Measurements from ENCODE around the gene CIPC. TPM values are rescaled to one million over a fixed set of nuclear protein-coding genes. Genes with fewer than 3 reads are reported as not detected.

The CIPC gene
- total and polyA plus RNA-seq, 9 of the 15 experiments (the other 6 are each of a cell fraction or from before 2014, with no cell fraction given) = 5.0 to 16.9 (median 10.7) TPM

Other genes starting within 250 kb of the CIPC start
- gene IRF2BPL, start 69.5 kb upstream of the CIPC start, total RNA-seq (2014; rRNA removed) = 14.4 and 18.2 TPM in 2 replicates
- 2.4 and 2.5 TPM in 2 replicates for gene IRF2BPL, start 69.5 kb upstream of the CIPC start, total RNA-seq (2014; rRNA removed; fragmentation: Illumina TruSeq; extraction: Trizol)
- gene IRF2BPL, start 69.5 kb upstream of the CIPC start, total RNA-seq (2015; rRNA removed; fragmentation: Illumina TruSeq; extraction: Trizol) = 4.2 and 5.1 TPM in 2 replicates
- 21.6 and 22.1 TPM in 2 replicates for gene IRF2BPL, start 69.5 kb upstream of the CIPC start, total RNA-seq (2021)
- 1.3 and 2.8 TPM in 2 replicates for gene IRF2BPL, start 69.5 kb upstream of the CIPC start, polyA plus RNA-seq (2011; rRNA removed)
- 2.5 and 3.6 TPM in 2 replicates for gene IRF2BPL, start 69.5 kb upstream of the CIPC start, polyA plus RNA-seq (2014; fragmentation: Illumina TruSeq; extraction: Trizol)
- gene IRF2BPL, start 69.5 kb upstream of the CIPC start, polyA plus RNA-seq (2014; fragmentation: Nextera tagmentation; extraction: Ambion mirVana) = under 1 TPM; 0.52 to 0.75 TPM
- gene IRF2BPL, start 69.5 kb upstream of the CIPC start, polyA plus RNA-seq (2014; rRNA removed) = 6.5 and 6.9 TPM in 2 replicates
- not detected in 2 replicates for gene ZDHHC22, start 43.5 kb downstream of the CIPC start, total RNA-seq (2014; rRNA removed)
- not detected in 2 replicates for gene ZDHHC22, start 43.5 kb downstream of the CIPC start, total RNA-seq (2014; rRNA removed; fragmentation: Illumina TruSeq; extraction: Trizol)
- not detected in 2 replicates for gene ZDHHC22, start 43.5 kb downstream of the CIPC start, total RNA-seq (2015; rRNA removed; fragmentation: Illumina TruSeq; extraction: Trizol)
- not detected in 2 replicates for gene ZDHHC22, start 43.5 kb downstream of the CIPC start, total RNA-seq (2021)
- gene ZDHHC22, start 43.5 kb downstream of the CIPC start, polyA plus RNA-seq (2011; rRNA removed) = not detected in 2 replicates
- gene ZDHHC22, start 43.5 kb downstream of the CIPC start, polyA plus RNA-seq (2014; fragmentation: Illumina TruSeq; extraction: Trizol) = not detected in 2 replicates
- gene ZDHHC22, start 43.5 kb downstream of the CIPC start, polyA plus RNA-seq (2014; fragmentation: Nextera tagmentation; extraction: Ambion mirVana) = not detected
- gene ZDHHC22, start 43.5 kb downstream of the CIPC start, polyA plus RNA-seq (2014; rRNA removed) = not detected in 2 replicates
- not detected in 2 replicates for gene TMEM63C, start 83.5 kb downstream of the CIPC start, total RNA-seq (2014; rRNA removed)
- not detected in 2 replicates for gene TMEM63C, start 83.5 kb downstream of the CIPC start, total RNA-seq (2014; rRNA removed; fragmentation: Illumina TruSeq; extraction: Trizol)
- gene TMEM63C, start 83.5 kb downstream of the CIPC start, total RNA-seq (2015; rRNA removed; fragmentation: Illumina TruSeq; extraction: Trizol) = 0.57 TPM in 1 of 2 replicates, not detected in the other
- not detected in 2 replicates for gene TMEM63C, start 83.5 kb downstream of the CIPC start, total RNA-seq (2021)
- 0.07 and 0.14 TPM in 2 replicates for gene TMEM63C, start 83.5 kb downstream of the CIPC start, polyA plus RNA-seq (2011; rRNA removed)
- not detected in 2 replicates for gene TMEM63C, start 83.5 kb downstream of the CIPC start, polyA plus RNA-seq (2014; fragmentation: Illumina TruSeq; extraction: Trizol)
- not detected for gene TMEM63C, start 83.5 kb downstream of the CIPC start, polyA plus RNA-seq (2014; fragmentation: Nextera tagmentation; extraction: Ambion mirVana)
- gene TMEM63C, start 83.5 kb downstream of the CIPC start, polyA plus RNA-seq (2014; rRNA removed) = not detected in 2 replicates
- not detected in 2 replicates for gene NGB, start 172.9 kb downstream of the CIPC start, total RNA-seq (2014; rRNA removed)
- gene NGB, start 172.9 kb downstream of the CIPC start, total RNA-seq (2014; rRNA removed; fragmentation: Illumina TruSeq; extraction: Trizol) = not detected in 2 replicates
- gene NGB, start 172.9 kb downstream of the CIPC start, total RNA-seq (2015; rRNA removed; fragmentation: Illumina TruSeq; extraction: Trizol) = not detected in 2 replicates
- not detected in 2 replicates for gene NGB, start 172.9 kb downstream of the CIPC start, total RNA-seq (2021)
- gene NGB, start 172.9 kb downstream of the CIPC start, polyA plus RNA-seq (2011; rRNA removed) = not detected in 2 replicates
- gene NGB, start 172.9 kb downstream of the CIPC start, polyA plus RNA-seq (2014; fragmentation: Illumina TruSeq; extraction: Trizol) = not detected in 2 replicates
- gene NGB, start 172.9 kb downstream of the CIPC start, polyA plus RNA-seq (2014; fragmentation: Nextera tagmentation; extraction: Ambion mirVana) = not detected
- not detected in 2 replicates for gene NGB, start 172.9 kb downstream of the CIPC start, polyA plus RNA-seq (2014; rRNA removed)
- 8.0 and 9.7 TPM in 2 replicates for gene POMT2, start 222.6 kb downstream of the CIPC start, total RNA-seq (2014; rRNA removed)
- 6.0 and 8.4 TPM in 2 replicates for gene POMT2, start 222.6 kb downstream of the CIPC start, total RNA-seq (2014; rRNA removed; fragmentation: Illumina TruSeq; extraction: Trizol)
- 7.8 and 9.6 TPM in 2 replicates for gene POMT2, start 222.6 kb downstream of the CIPC start, total RNA-seq (2015; rRNA removed; fragmentation: Illumina TruSeq; extraction: Trizol)
- gene POMT2, start 222.6 kb downstream of the CIPC start, total RNA-seq (2021) = 16.6 and 23.0 TPM in 2 replicates
- 10.9 and 16.1 TPM in 2 replicates for gene POMT2, start 222.6 kb downstream of the CIPC start, polyA plus RNA-seq (2011; rRNA removed)
- gene POMT2, start 222.6 kb downstream of the CIPC start, polyA plus RNA-seq (2014; fragmentation: Illumina TruSeq; extraction: Trizol) = 6.6 and 7.5 TPM in 2 replicates
- under 1 TPM; 0.39 to 0.74 TPM for gene POMT2, start 222.6 kb downstream of the CIPC start, polyA plus RNA-seq (2014; fragmentation: Nextera tagmentation; extraction: Ambion mirVana)
- gene POMT2, start 222.6 kb downstream of the CIPC start, polyA plus RNA-seq (2014; rRNA removed) = 12.1 and 12.7 TPM in 2 replicates
- 15.7 and 16.1 TPM in 2 replicates for gene GSTZ1, start 222.8 kb downstream of the CIPC start, total RNA-seq (2014; rRNA removed)
- gene GSTZ1, start 222.8 kb downstream of the CIPC start, total RNA-seq (2014; rRNA removed; fragmentation: Illumina TruSeq; extraction: Trizol) = 10.6 and 12.1 TPM in 2 replicates
- 16.5 and 18.0 TPM in 2 replicates for gene GSTZ1, start 222.8 kb downstream of the CIPC start, total RNA-seq (2015; rRNA removed; fragmentation: Illumina TruSeq; extraction: Trizol)
- 10.8 and 16.0 TPM in 2 replicates for gene GSTZ1, start 222.8 kb downstream of the CIPC start, total RNA-seq (2021)
- 10.7 and 12.0 TPM in 2 replicates for gene GSTZ1, start 222.8 kb downstream of the CIPC start, polyA plus RNA-seq (2011; rRNA removed)
- 17.8 and 20.0 TPM in 2 replicates for gene GSTZ1, start 222.8 kb downstream of the CIPC start, polyA plus RNA-seq (2014; fragmentation: Illumina TruSeq; extraction: Trizol)
- 10 to 100 TPM in 1 of 2 experiments, 1 to 10 TPM in 1; 8.6 to 12.2 TPM for gene GSTZ1, start 222.8 kb downstream of the CIPC start, polyA plus RNA-seq (2014; fragmentation: Nextera tagmentation; extraction: Ambion mirVana)
- 13.8 and 15.4 TPM in 2 replicates for gene GSTZ1, start 222.8 kb downstream of the CIPC start, polyA plus RNA-seq (2014; rRNA removed)